GM15510 (cell line): ENCODE results near the gene CEP295NL.

Source experiments
- POLR2A ChIP-seq: IDR thresholded peaks from 3 replicates; pipeline ENCODE4 v1.6.1; 2011; ENCODE audit warnings: borderline replicate concordance; ENCODE audit not compliant: insufficient read length; ENCODE audit errors: extremely low read depth

CEP295NL gene

GRCh38 chr17:78935419-78936323 is 32.7 kb upstream of the CEP295NL start:
- TF ChIP-seq POLR2A: no peak

GRCh38 chr17:78934681-78935418 is 31.8 kb upstream of the CEP295NL start:
- no peak for TF ChIP-seq POLR2A

GRCh38 chr17:78933959-78934568 is 31.1 kb upstream of the CEP295NL start:
- TF ChIP-seq POLR2A: no peak

- TF ChIP-seq POLR2A: no peak
Observed at GRCh38 chr17:78933025-78933958, 30.3 kb upstream of the CEP295NL start.

GRCh38 chr17:78929908-78930775 is 27.1 kb upstream of the CEP295NL start:
- TF ChIP-seq POLR2A: no peak

- no peak for TF ChIP-seq POLR2A
Observed at GRCh38 chr17:78925662-78926555, 22.9 kb upstream of the CEP295NL start.

- TF ChIP-seq POLR2A: no peak
Observed at GRCh38 chr17:78925234-78925633, 22.2 kb upstream of the CEP295NL start, which contains the start of gene TIMP2. Gene TIMP2, minus strand, starts transcription at chr17:78925387. Its CDS starts 299 bp downstream, at chr17:78925088.

- no peak for TF ChIP-seq POLR2A
Observed at GRCh38 chr17:78924481-78925151, 21.6 kb upstream of the CEP295NL start.

- TF ChIP-seq POLR2A: no peak
Observed at GRCh38 chr17:78923660-78924453, 20.9 kb upstream of the CEP295NL start.

GRCh38 chr17:78922816-78923498 is 20.0 kb upstream of the CEP295NL start:
- TF ChIP-seq POLR2A: no peak

GRCh38 chr17:78921437-78921971 is 18.5 kb upstream of the CEP295NL start:
- TF ChIP-seq POLR2A: no peak

- no peak for TF ChIP-seq POLR2A
Observed at GRCh38 chr17:78920528-78920927, 17.5 kb upstream of the CEP295NL start.
